Measurements from ENCODE around the gene PCNX3. TPM values are rescaled to one million over a fixed set of nuclear protein-coding genes. Genes with fewer than 3 reads are reported as not detected.

The PCNX3 gene
- total RNA-seq = 10 to 100 TPM; 12.0 to 52.7 (median 19.5) TPM

- ATAC-seq (replicated peaks in 6 of 8) = peak; percentile 61 to 91 (median 87)
- WGBS, 10 experiments = 0 to 11% (median 0%) methylated on average over 4 to 35 of the region's 55 CpGs; no CpG with 5 or more reads in 3 of the 10 experiments
- in situ Hi-C loops (cut with MboI; ENCODE audit: low pct_unique_long_range_greater_than_20kb in 2 of 9, low sequenced_read_pairs in 9 of 9, unreplicated experiment in 9 of 9) = no loop called here
- peak within 1 kb of the TSS; percentile 66 to 97 (median 75) for H3K4me3 ChIP-seq
- H3K4me1 ChIP-seq (replicated peaks in 1 of 2) = peaks cover 20 to 26% of the 10 kb centered on the region in 2 donors
- H3K27ac ChIP-seq = peak within 1 kb of the TSS; percentile 80 to 91
Observed at GRCh38 chr11:65615229-65615949, at the start of gene PCNX3. PCNX3 (plus strand) TSS chr11:65615776; CDS start chr11:65616312, 536 bp downstream.

GRCh38 chr11:65569164-65569972, 46.2 kb upstream of the PCNX3 start:
- in situ Hi-C loops (cut with MboI; ENCODE audit: low pct_unique_long_range_greater_than_20kb in 2 of 9, low sequenced_read_pairs in 9 of 9, unreplicated experiment in 9 of 9) = no loop called here
- Histone ChIP-seq H3K4me3 (peak overlapping the region; percentile 53 to 95 (median 88)), H3K4me1 (replicated peaks in 1 of 2) (peaks cover 21 to 25% of the 10 kb centered on the region in 2 donors), H3K27ac (peak overlapping the region; percentile 90 to 95)
- 0 to 40% (median 16%) methylated on average over 1 to 11 of the region's 28 CpGs; no CpG with 5 or more reads in 2 of the 10 experiments for WGBS, 10 experiments
- peak in 7 of 8 experiments; percentile 0 to 8 (median 3) for ATAC-seq (replicated peaks in 6 of 8)

- ATAC-seq (replicated peaks in 6 of 8) = peak; percentile 60 to 88 (median 82)
- peak within 1 kb of the TSS; percentile 90 to 95 for H3K27ac ChIP-seq
- WGBS, 10 experiments = 0 to 5% (median 0%) methylated on average over 1 to 15 of the region's 89 CpGs; no CpG with 5 or more reads in 5 of the 10 experiments
- peaks cover 21 to 26% of the 10 kb centered on the region in 2 donors for H3K4me1 ChIP-seq (replicated peaks in 1 of 2)
- peak within 1 kb of the TSS; percentile 53 to 95 (median 88) for H3K4me3 ChIP-seq
- in situ Hi-C loops (cut with MboI; ENCODE audit: low pct_unique_long_range_greater_than_20kb in 2 of 9, low sequenced_read_pairs in 9 of 9, unreplicated experiment in 9 of 9) = no loop called here
Observed at GRCh38 chr11:65569973-65570918, 45.3 kb upstream of the PCNX3 start, which contains the start of gene ZNRD2. ZNRD2 (plus strand) TSS chr11:65570477; CDS start chr11:65570492, 15 bp downstream.

GRCh38 chr11:65571420-65571819, 44.2 kb upstream of the PCNX3 start:
- ATAC-seq (replicated peaks in 6 of 8) = no peak
- in situ Hi-C loops (cut with MboI; ENCODE audit: low pct_unique_long_range_greater_than_20kb in 2 of 9, low sequenced_read_pairs in 9 of 9, unreplicated experiment in 9 of 9) = no loop called here
- Histone ChIP-seq H3K4me1 (replicated peaks in 1 of 2) (peaks cover 21 to 29% of the 10 kb centered on the region in 2 donors), H3K4me3 (peak overlapping the region; percentile 53 to 95 (median 88)), H3K27ac (peak overlapping the region in 1 of 2 donors; percentile 95)
- 64 to 100% methylated on average over 1 to 4 of the region's 9 CpGs; no CpG with 5 or more reads in 8 of the 10 experiments for WGBS, 10 experiments

GRCh38 chr11:65571940-65572339, 43.6 kb upstream of the PCNX3 start:
- Histone ChIP-seq H3K27ac (peak overlapping the region; percentile 85 to 95), H3K4me3 (peak overlapping the region; percentile 53 to 95 (median 88)), H3K4me1 (replicated peaks in 1 of 2) (peaks cover 21 to 29% of the 10 kb centered on the region in 2 donors)
- WGBS, 10 experiments = 12% methylated on average over 3 of the region's 11 CpGs; no CpG with 5 or more reads in 9 of the 10 experiments
- in situ Hi-C loops (cut with MboI; ENCODE audit: low pct_unique_long_range_greater_than_20kb in 2 of 9, low sequenced_read_pairs in 9 of 9, unreplicated experiment in 9 of 9) = no loop called here
- ATAC-seq (replicated peaks in 6 of 8) = peak in 1 of 8 experiments; percentile 1

- H3K4me1 ChIP-seq (replicated peaks in 1 of 2) = peaks cover 21 to 29% of the 10 kb centered on the region in 2 donors
- in situ Hi-C loops (cut with MboI; ENCODE audit: low pct_unique_long_range_greater_than_20kb in 2 of 9, low sequenced_read_pairs in 9 of 9, unreplicated experiment in 9 of 9) = no loop called here
- ATAC-seq (replicated peaks in 6 of 8) = peak; percentile 6 to 33 (median 26)
- peak within 1 kb of the TSS; percentile 53 to 95 (median 88) for H3K4me3 ChIP-seq
- WGBS, 10 experiments = 0% methylated on average over 5 of the region's 86 CpGs; no CpG with 5 or more reads in 9 of the 10 experiments
- peak within 1 kb of the TSS; percentile 85 to 95 for H3K27ac ChIP-seq
Observed at GRCh38 chr11:65572356-65573051, 43.1 kb upstream of the PCNX3 start, which contains the start of gene FAM89B. FAM89B (plus strand) TSS chr11:65572538; CDS start chr11:65572670, 132 bp downstream.

GRCh38 chr11:65573391-65574079, 42.0 kb upstream of the PCNX3 start:
- H3K4me3 ChIP-seq = peak overlapping the region; percentile 53 to 95 (median 88)
- no peak for ATAC-seq (replicated peaks in 6 of 8)
- 5 to 58% methylated on average over 4 to 6 of the region's 22 CpGs; no CpG with 5 or more reads in 8 of the 10 experiments for WGBS, 10 experiments
- H3K27ac ChIP-seq = no peak overlapping the region
- in situ Hi-C loops (cut with MboI; ENCODE audit: low pct_unique_long_range_greater_than_20kb in 2 of 9, low sequenced_read_pairs in 9 of 9, unreplicated experiment in 9 of 9) = no loop called here
- H3K4me1 ChIP-seq (replicated peaks in 1 of 2) = peaks cover 20 to 27% of the 10 kb centered on the region in 2 donors

- in situ Hi-C loops (cut with MboI; ENCODE audit: low pct_unique_long_range_greater_than_20kb in 2 of 9, low sequenced_read_pairs in 9 of 9, unreplicated experiment in 9 of 9) = no loop called here
- peak; percentile 0 to 38 (median 15) for ATAC-seq (replicated peaks in 6 of 8)
- WGBS, 10 experiments = 0 to 3% methylated on average over 9 to 11 of the region's 67 CpGs; no CpG with 5 or more reads in 8 of the 10 experiments
- H3K27ac ChIP-seq = no peak overlapping the region
- H3K4me3 ChIP-seq = peak overlapping the region; percentile 6 to 95 (median 11)
- peaks cover 14 to 22% of the 10 kb centered on the region in 2 donors for H3K4me1 ChIP-seq (replicated peaks in 1 of 2)
Observed at GRCh38 chr11:65574109-65574810, 41.3 kb upstream of the PCNX3 start.

GRCh38 chr11:65574811-65575567, 40.6 kb upstream of the PCNX3 start:
- ATAC-seq (replicated peaks in 6 of 8) = no peak
- peak overlapping the region in 2 of 5 donors; percentile 88 to 95 for H3K4me3 ChIP-seq
- in situ Hi-C loops (cut with MboI; ENCODE audit: low pct_unique_long_range_greater_than_20kb in 2 of 9, low sequenced_read_pairs in 9 of 9, unreplicated experiment in 9 of 9) = no loop called here
- H3K27ac ChIP-seq = no peak overlapping the region
- 0 to 100% (median 50%) methylated on average over 1 to 12 of the region's 28 CpGs; no CpG with 5 or more reads in 2 of the 10 experiments for WGBS, 10 experiments
- H3K4me1 ChIP-seq (replicated peaks in 1 of 2) = peaks cover 14 to 22% of the 10 kb centered on the region in 2 donors

- ATAC-seq (replicated peaks in 6 of 8) = peak in 7 of 8 experiments; percentile 1 to 8 (median 5)
- in situ Hi-C loops (cut with MboI; ENCODE audit: low pct_unique_long_range_greater_than_20kb in 2 of 9, low sequenced_read_pairs in 9 of 9, unreplicated experiment in 9 of 9) = no loop called here
- Histone ChIP-seq H3K4me3 (peak within 1 kb of the TSS in 2 of 5 donors; percentile 8 to 13), H3K4me1 (replicated peaks in 1 of 2) (peaks cover 14 to 22% of the 10 kb centered on the region in 2 donors), H3K27ac (no peak within 1 kb of the TSS)
- 0 to 11% (median 8%) methylated on average over 1 to 10 of the region's 69 CpGs; no CpG with 5 or more reads in 6 of the 10 experiments for WGBS, 10 experiments
Observed at GRCh38 chr11:65575568-65576231, 39.9 kb upstream of the PCNX3 start, which contains the start of gene EHBP1L1. EHBP1L1 (plus strand) TSS chr11:65576053; CDS start chr11:65576303, 250 bp downstream.

Data from motor neuron (in vitro differentiated cells).